GM19193 (cell line): ENCODE measurements around the gene APBB1.

Experiments
- POLR2A ChIP-seq: IDR thresholded peaks from 4 replicates; pipeline ENCODE4 v1.6.1; 2011; ENCODE audit not compliant: insufficient read depth, insufficient read length; ENCODE audit errors: extremely low read depth

APBB1 gene

GRCh38 chr11:6437423-6437822 lies 18.5 kb upstream of the APBB1 start:
- TF ChIP-seq POLR2A: no peak

GRCh38 chr11:6433998-6434660 lies 15.2 kb upstream of the APBB1 start:
- TF ChIP-seq POLR2A: no peak

- no peak for TF ChIP-seq POLR2A
Measured at GRCh38 chr11:6431861-6432260, 13.0 kb upstream of the APBB1 start.

GRCh38 chr11:6427516-6427915 lies 8.6 kb upstream of the APBB1 start:
- no peak for TF ChIP-seq POLR2A

GRCh38 chr11:6420677-6421076 lies 1.8 kb upstream of the APBB1 start:
- TF ChIP-seq POLR2A: no peak

- TF ChIP-seq POLR2A: no peak
Measured at GRCh38 chr11:6418557-6419008, 311 bp downstream of the APBB1 start.

- no peak for TF ChIP-seq POLR2A
Measured at GRCh38 chr11:6417907-6418556, 862 bp downstream of the APBB1 start.

- TF ChIP-seq POLR2A: no peak
Measured at GRCh38 chr11:6415797-6416196, 3.1 kb downstream of the APBB1 start.

GRCh38 chr11:6414874-6415328 lies 4.0 kb downstream of the APBB1 start:
- TF ChIP-seq POLR2A: no peak

GRCh38 chr11:6413791-6414201 lies 5.1 kb downstream of the APBB1 start:
- TF ChIP-seq POLR2A: no peak

GRCh38 chr11:6411594-6412031 lies 7.3 kb downstream of the APBB1 start:
- TF ChIP-seq POLR2A: no peak

- TF ChIP-seq POLR2A: no peak
Measured at GRCh38 chr11:6410695-6411430, 8.0 kb downstream of the APBB1 start.

- TF ChIP-seq POLR2A: no peak
Measured at GRCh38 chr11:6406370-6406769, 12.5 kb downstream of the APBB1 start.

- TF ChIP-seq POLR2A: no peak
Measured at GRCh38 chr11:6405846-6406245, 13.0 kb downstream of the APBB1 start.

GRCh38 chr11:6405052-6405667 lies 13.7 kb downstream of the APBB1 start:
- TF ChIP-seq POLR2A: no peak
